H1 (cell line): ENCODE data around the gene PDE1C. TPM values are rescaled to one million over a fixed set of nuclear protein-coding genes. Genes with fewer than 3 reads are reported as not detected.

Source experiments
- CTCF ChIA-PET: fragments of 300-600 bp; sonication (Branson Sonifier 250); formaldehyde crosslinking; loops from one replicate; lab custom pipeline; 2021; ENCODE audit not compliant: partially characterized antibody; lab: Charles Lee
- POLR2A ChIA-PET: fragments of 300-600 bp; sonication (Branson Sonifier 250); formaldehyde crosslinking; loops from one replicate; lab custom pipeline; 2021; ENCODE audit warnings: inconsistent platforms; ENCODE audit not compliant: partially characterized antibody; lab: Charles Lee
- DNase-seq, 2 experiments: peaks; one replicate each; pipeline versions ENCODE4 v3.0.0 to v3.0.0-alpha.2; 2010 to 2022; ENCODE audit warnings: low spot score in 2 of 2, low read depth in 1 of 2, mixed read lengths in 1 of 2
- FAIRE-seq: peaks from 2 replicates; lab custom pipeline; 2011; peaks lifted over from hg19 to GRCh38; lab: Jason Lieb, UNC
- H2AFZ ChIP-seq: 2 replicates; pipeline ENCODE4 v1.8.1; 2012; ENCODE audit warnings: low read length, inconsistent platforms
- H2AK5ac ChIP-seq: 2 replicates; pipeline ENCODE4 v1.6.1; 2013; ENCODE audit warnings: low read depth, low read length
- H2BK120ac ChIP-seq: replicated peaks from 2 replicates; pipeline ENCODE3; 2013; ENCODE audit warnings: low read depth, low read length, inconsistent platforms
- H2BK12ac ChIP-seq: 2 replicates; pipeline ENCODE4 v1.6.1; 2013; ENCODE audit warnings: low read depth, low read length
- H2BK15ac ChIP-seq: 2 replicates; pipeline ENCODE4 v1.6.1; 2013; ENCODE audit warnings: low read length
- H2BK20ac ChIP-seq: 2 replicates; pipeline ENCODE4 v1.6.1; 2013; ENCODE audit warnings: low read length
- H2BK5ac ChIP-seq: 2 replicates; pipeline ENCODE4 v1.6.1; 2013; ENCODE audit warnings: low read depth, low read length
- H3K14ac ChIP-seq: 2 replicates; pipeline ENCODE4 v1.6.1; 2013; ENCODE audit warnings: inconsistent platforms; ENCODE audit not compliant: insufficient read length
- H3K18ac ChIP-seq: 2 replicates; pipeline ENCODE4 v1.6.1; 2013; ENCODE audit warnings: low read length; ENCODE audit errors: extremely low read depth
- H3K23ac ChIP-seq: 2 replicates; pipeline ENCODE4 v1.6.1; 2013; ENCODE audit warnings: inconsistent platforms; ENCODE audit not compliant: insufficient read length
- H3K23me2 ChIP-seq: 2 replicates; pipeline ENCODE4 v1.6.1; 2013; ENCODE audit warnings: low read depth, low read length
- H3K27ac ChIP-seq: 2 replicates; pipeline ENCODE4 v1.6.1; 2011; ENCODE audit warnings: low read depth, low read length, inconsistent platforms
- H3K27me3 ChIP-seq, 4 experiments: replicated peaks in 1 of 4; 1 replicate in 1 of 4; 2 replicates in 3 of 4; pipeline versions ENCODE4 v1.6.1 to v1.8.1; 2011 to 2013; ENCODE audit warnings: low read length in 3 of 4, mild to moderate bottlenecking in 3 of 4, inconsistent platforms in 2 of 4, mixed read lengths in 2 of 4, moderate library complexity in 1 of 4; ENCODE audit not compliant: control insufficient read depth in 3 of 4, insufficient read depth in 3 of 4; ENCODE audit errors: extremely low read depth in 1 of 4
- H3K36me3 ChIP-seq, 4 experiments: 2 replicates each; pipeline versions ENCODE4 v1.6.1 to v1.8.1; 2011 to 2013; ENCODE audit warnings: mild to moderate bottlenecking in 4 of 4, low read length in 3 of 4, moderate library complexity in 2 of 4, control low read depth in 1 of 4, inconsistent platforms in 1 of 4; ENCODE audit not compliant: insufficient read depth in 4 of 4, control insufficient read depth in 2 of 4
- H3K4ac ChIP-seq: replicated peaks from 2 replicates; pipeline ENCODE3; 2013; ENCODE audit warnings: low read length, low read depth, mixed read lengths, inconsistent platforms; ENCODE audit not compliant: insufficient read length
- H3K4me1 ChIP-seq, 4 experiments: replicated peaks in 1 of 4; 1 replicate in 1 of 4; 2 replicates in 3 of 4; pipeline versions ENCODE4 v1.6.1 to v1.8.1; 2011 to 2013; ENCODE audit warnings: low read length in 3 of 4, inconsistent platforms in 2 of 4, mixed read lengths in 1 of 4; ENCODE audit not compliant: insufficient read depth in 4 of 4, control insufficient read depth in 3 of 4
- H3K4me2 ChIP-seq, 2 experiments: 2 replicates each; pipeline versions ENCODE4 v1.6.1 to v1.8.1; 2011 to 2013; ENCODE audit warnings: low read depth in 2 of 2, low read length in 2 of 2, control low read depth in 1 of 2, inconsistent platforms in 1 of 2, mild to moderate bottlenecking in 1 of 2; ENCODE audit not compliant: insufficient read depth in 1 of 2
- H3K4me3 ChIP-seq, 4 experiments: fragments of 200-600, 300-600 bp in 1 of 4; sonication (generic), shearing (Covaris generic), sonication (Bioruptor Twin) in 1 of 4; 2 replicates each; pipeline versions ENCODE4 v1.5.1 to v1.8.1; 2011 to 2016; ENCODE audit warnings: low read length in 4 of 4, low read depth in 3 of 4, control low read depth in 2 of 4, inconsistent platforms in 2 of 4, mild to moderate bottlenecking in 2 of 4, mixed read lengths in 1 of 4, moderate library complexity in 1 of 4; ENCODE audit not compliant: insufficient read depth in 2 of 4; ENCODE audit errors: extremely low read depth in 1 of 4
- H3K56ac ChIP-seq: replicated peaks from 2 replicates; pipeline ENCODE3; 2013; ENCODE audit warnings: low read depth, mild to moderate bottlenecking, mixed read lengths, low read length, inconsistent platforms; ENCODE audit not compliant: insufficient read length
- H3K79me1 ChIP-seq: 2 replicates; pipeline ENCODE4 v1.6.1; 2013; ENCODE audit warnings: low read depth, low read length, control low read depth
- H3K79me2 ChIP-seq, 2 experiments: 2 replicates each; pipeline versions ENCODE4 v1.6.1 to v1.8.1; 2012 to 2013; ENCODE audit warnings: low read length in 2 of 2, mild to moderate bottlenecking in 2 of 2, inconsistent platforms in 1 of 2; ENCODE audit not compliant: insufficient read depth in 2 of 2, control insufficient read depth in 1 of 2
- H3K9ac ChIP-seq, 4 experiments: replicated peaks in 1 of 4; 1 replicate in 1 of 4; 2 replicates in 3 of 4; pipeline versions ENCODE4 v1.6.1 to v1.8.1; 2011 to 2013; ENCODE audit warnings: low read depth in 3 of 4, low read length in 3 of 4, control low read depth in 2 of 4, mild to moderate bottlenecking in 2 of 4, moderate library complexity in 2 of 4, inconsistent platforms in 1 of 4; ENCODE audit errors: extremely low read depth in 1 of 4
- H3K9me3 ChIP-seq, 2 experiments: 2 replicates each; pipeline versions ENCODE4 v1.6.1 to v1.8.1; 2012 to 2013; ENCODE audit warnings: mild to moderate bottlenecking in 2 of 2, moderate library complexity in 2 of 2, control low read depth in 1 of 2, inconsistent platforms in 1 of 2, low read depth in 1 of 2, low read length in 1 of 2, mixed read lengths in 1 of 2; ENCODE audit not compliant: insufficient read depth in 2 of 2
- H4K20me1 ChIP-seq, 2 experiments: replicated peaks in 1 of 2; 2 replicates each; pipeline versions ENCODE3 to v1.8.1; 2011 to 2013; ENCODE audit warnings: inconsistent platforms in 2 of 2, low read length in 2 of 2, mild to moderate bottlenecking in 1 of 2; ENCODE audit not compliant: insufficient read depth in 2 of 2, control insufficient read depth in 1 of 2
- H4K5ac ChIP-seq: 2 replicates; pipeline ENCODE4 v1.6.1; 2013; ENCODE audit warnings: low read length, low read depth, mixed read lengths, inconsistent platforms; ENCODE audit not compliant: insufficient read length
- H4K8ac ChIP-seq: 2 replicates; pipeline ENCODE4 v1.8.0; 2013; ENCODE audit warnings: mild to moderate bottlenecking, moderate library complexity, low read length, inconsistent platforms; ENCODE audit not compliant: insufficient read depth; ENCODE audit errors: extremely low read depth
- H4K91ac ChIP-seq: replicated peaks from 2 replicates; pipeline ENCODE3; 2013; ENCODE audit warnings: low read length, mixed read lengths, inconsistent platforms; ENCODE audit not compliant: insufficient read length
- ASH2L ChIP-seq: fragments of 200-600, 300-600 bp; sonication (generic); IDR thresholded peaks from one replicate; pipeline ENCODE4 v1.7.1; 2017; ENCODE audit warnings: low read length
- BCL11A ChIP-seq, 2 experiments: IDR thresholded peaks; one replicate each; pipeline ENCODE4 v1.6.1; 2011; ENCODE audit warnings: low read depth in 2 of 2, low read length in 2 of 2, mild to moderate bottlenecking in 2 of 2
- CBX5 ChIP-seq: fragments of 300-800, 300-1000 bp; sonication (generic); IDR thresholded peaks from 2 replicates; pipeline ENCODE4 v1.7.1; 2016; ENCODE audit warnings: antibody characterized with exemption, low read length, low read depth
- CBX8 ChIP-seq: fragments of 300-800, 300-1000 bp; sonication (generic); IDR thresholded peaks from 2 replicates; pipeline ENCODE4 v1.7.1; 2016; ENCODE audit warnings: low read depth, low read length, borderline replicate concordance
- CHD1 ChIP-seq: IDR thresholded peaks from 2 replicates; pipeline ENCODE4 v1.6.1; 2012; ENCODE audit warnings: low read depth, low read length, improper control_type of control experiment
- HDAC2 ChIP-seq, 2 experiments: fragments of 300-600 bp in 1 of 2; sonication (generic) in 1 of 2; IDR thresholded peaks; 2 replicates each; pipeline ENCODE4 v1.6.1; 2011 to 2012; ENCODE audit warnings: low read depth in 2 of 2, low read length in 2 of 2, mild to moderate bottlenecking in 2 of 2, moderate library complexity in 2 of 2, borderline replicate concordance in 1 of 2, inconsistent platforms in 1 of 2
- NANOG ChIP-seq: IDR thresholded peaks from 2 replicates; pipeline ENCODE4 v1.6.1; 2011; ENCODE audit warnings: low read length, low read depth, mild to moderate bottlenecking, inconsistent platforms; ENCODE audit not compliant: insufficient read depth, poor library complexity, severe bottlenecking
- POLR2AphosphoS5 ChIP-seq: IDR thresholded peaks from 2 replicates; pipeline ENCODE4 v1.6.1; 2011; ENCODE audit warnings: low read depth, low read length
- RFX5 ChIP-seq: IDR thresholded peaks from 2 replicates; pipeline ENCODE4 v1.6.1; 2011; ENCODE audit warnings: low read depth, low read length, improper control_type of control experiment, borderline replicate concordance
- SP2 ChIP-seq: IDR thresholded peaks from 2 replicates; pipeline ENCODE4 v1.6.1; 2012; ENCODE audit warnings: mild to moderate bottlenecking, low read length, inconsistent platforms
- SP4 ChIP-seq: IDR thresholded peaks from 2 replicates; pipeline ENCODE4 v1.6.1; 2012; ENCODE audit warnings: low read length, inconsistent platforms
- SUZ12 ChIP-seq: fragments of 200-600 bp; sonication (generic); IDR thresholded peaks from 2 replicates; pipeline ENCODE4 v1.6.1; 2012; ENCODE audit warnings: mild to moderate bottlenecking, inconsistent platforms, low read length, moderate library complexity, mixed read lengths
- TAF1 ChIP-seq: IDR thresholded peaks from 2 replicates; pipeline ENCODE4 v1.6.1; 2011; ENCODE audit warnings: mild to moderate bottlenecking, low read depth, low read length
- WGBS, 2 experiments: shearing (Covaris generic) in 1 of 2; methylation state at CpG; one replicate each; pipeline versions ENCODE4 v1.1.6 to v1.1.7; 2013 to 2015; ENCODE audit warnings: low lambda C conversion rate in 2 of 2, mixed read lengths in 2 of 2, inconsistent platforms in 1 of 2, low coverage in 1 of 2, missing lambda C conversion rate in 1 of 2; ENCODE audit not compliant: insufficient replicate concordance in 2 of 2, insufficient coverage in 1 of 2, insufficient read length in 1 of 2; ENCODE audit errors: extremely low coverage in 1 of 2, missing lambda C conversion rate in 1 of 2; 5-methylcytosine and 5-hydroxymethylcytosine counted together
- polyA plus RNA-seq, 7 experiments: library from polyadenylated mRNA; depleted of rRNA in 3 of 7; stranded (reverse) in 5 of 7; unstranded in 2 of 7; fragments of >200 nt in 5 of 7; fragments of 200-250 nt in 2 of 7; gene quantifications; 1 replicate in 5 of 7; 2 replicates in 1 of 7; 4 replicates in 1 of 7; pipeline versions ENCODE4 v1.2.1 to v1.2.3, GENCODE V29; 2011 to 2013; ENCODE audit warnings: missing spikeins in 2 of 7, mixed read lengths in 2 of 7
- total RNA-seq: library from RNA; stranded (reverse); fragmentation: NEBNext Ultra II Directional; extraction: Animal tissue kit (Norgen Biotek cat#: 25700); gene quantifications from 2 replicates; pipeline ENCODE4 v1.2.1, GENCODE V29; 2021
- TF ChIP-seq, protein P1 (sequence below): IDR thresholded peaks from 2 replicates; pipeline ENCODE4 v1.6.1; 2012; ENCODE audit warnings: low read length, inconsistent platforms

PDE1C gene
- total and polyA plus RNA-seq, 2 of the 8 experiments (the other 6 are each of a cell fraction or from before 2014, with no cell fraction given), result 0.11 to 1.1 TPM

GRCh38 chr7:31934551-31934950 lies 135.7 kb downstream of the PDE1C start:
- Histone ChIP-seq H2AFZ (no peak overlapping the region), H3K27ac (no peak overlapping the region), H3K4ac (no peak overlapping the region), H4K5ac (no peak overlapping the region), H4K8ac (no peak overlapping the region), H3K4me3 (no peak overlapping the region), H3K27me3 (no peaks in the 10 kb centered on the region)
- WGBS, 2 experiments, result 91% methylated on average over 4 of the region's 4 CpGs; no CpG with 5 or more reads in 1 of the 2 experiments
- no peak for TF ChIP-seq ASH2L
- no peak for TF ChIP-seq BCL11A (IDR thresholded peaks at IDR 0.05; ENCODE audit: low read depth in 2 of 2, low read length in 2 of 2)
- no peak for TF ChIP-seq NANOG
- no peak for TF ChIP-seq SUZ12
- no peak for TF ChIP-seq POLR2AphosphoS5
- TF ChIP-seq, protein P1, sequence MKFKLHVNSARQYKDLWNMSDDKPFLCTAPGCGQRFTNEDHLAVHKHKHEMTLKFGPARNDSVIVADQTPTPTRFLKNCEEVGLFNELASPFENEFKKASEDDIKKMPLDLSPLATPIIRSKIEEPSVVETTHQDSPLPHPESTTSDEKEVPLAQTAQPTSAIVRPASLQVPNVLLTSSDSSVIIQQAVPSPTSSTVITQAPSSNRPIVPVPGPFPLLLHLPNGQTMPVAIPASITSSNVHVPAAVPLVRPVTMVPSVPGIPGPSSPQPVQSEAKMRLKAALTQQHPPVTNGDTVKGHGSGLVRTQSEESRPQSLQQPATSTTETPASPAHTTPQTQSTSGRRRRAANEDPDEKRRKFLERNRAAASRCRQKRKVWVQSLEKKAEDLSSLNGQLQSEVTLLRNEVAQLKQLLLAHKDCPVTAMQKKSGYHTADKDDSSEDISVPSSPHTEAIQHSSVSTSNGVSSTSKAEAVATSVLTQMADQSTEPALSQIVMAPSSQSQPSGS, result no peak
- no peak for TF ChIP-seq TAF1
- TF ChIP-seq SP2, result no peak
- TF ChIP-seq CBX5, result no peak
- no peak for TF ChIP-seq SP4
- no peak for TF ChIP-seq HDAC2 (IDR thresholded peaks at IDR 0.05; ENCODE audit: borderline replicate concordance in 1 of 2, low read depth in 2 of 2, low read length in 2 of 2)
- no peak for TF ChIP-seq RFX5
- TF ChIP-seq CBX8, result no peak
- TF ChIP-seq CHD1, result no peak
- TF ChIP-seq, all 59 proteins: peak for 0
- no peak overlapping the region for H4K91ac ChIP-seq
- no peak overlapping the region for H2BK5ac ChIP-seq
- H3K79me2 ChIP-seq, result no peaks in the 10 kb centered on the region
- H3K36me3 ChIP-seq, result no peaks in the 10 kb centered on the region
- H3K23ac ChIP-seq, result no peak overlapping the region
- H3K9ac ChIP-seq, result no peak overlapping the region
- FAIRE-seq, result no peak
- H2BK12ac ChIP-seq, result no peak overlapping the region
- ChIA-PET CTCF (interaction anchor here (1.1 kb wide), 1 partner anchor 10 kb away, joined by 3 read pairs; no protein-coding TSS in a partner anchor), POLR2A (no interaction called here)
- no peak overlapping the region for H2BK15ac ChIP-seq
- no peak overlapping the region for H2BK20ac ChIP-seq
- H3K14ac ChIP-seq, result no peak overlapping the region
- no peak for DNase-seq
- H3K23me2 ChIP-seq, result no peaks in the 10 kb centered on the region
- no peaks in the 10 kb centered on the region for H3K79me1 ChIP-seq
- H3K56ac ChIP-seq, result no peak overlapping the region
- H3K9me3 ChIP-seq, result no peaks in the 10 kb centered on the region
- no peaks in the 10 kb centered on the region for H3K4me1 ChIP-seq
- no peak overlapping the region for H3K18ac ChIP-seq
- H3K4me2 ChIP-seq, result no peak overlapping the region
- no peaks in the 10 kb centered on the region for H4K20me1 ChIP-seq
- no peak overlapping the region for H2BK120ac ChIP-seq
- H2AK5ac ChIP-seq, result no peak overlapping the region
